HL-60 (cell line): Measurements from ENCODE around the gene IVD.

Source experiments
- DNase-seq, 2 experiments: peaks; one replicate each; pipeline ENCODE4 v3.0.0-alpha.2; 2010 to 2020; ENCODE audit warnings: low read depth in 1 of 2, low spot score in 1 of 2
- H3K27ac ChIP-seq: fragments of 250-450 bp; sonication (Bioruptor Pico); replicated peaks from 2 replicates; pipeline ENCODE4 v1.5.1; 2020; ENCODE audit warnings: mild to moderate bottlenecking, moderate library complexity
- H3K27me3 ChIP-seq: fragments of 250-450 bp; sonication (Bioruptor Pico); 2 replicates; pipeline ENCODE4 v1.5.1; 2021; ENCODE audit warnings: mild to moderate bottlenecking, moderate library complexity; ENCODE audit not compliant: insufficient read depth, poor library complexity, severe bottlenecking
- H3K4me3 ChIP-seq: replicated peaks from 2 replicates; pipeline ENCODE4 v1.5.1; 2011; ENCODE audit warnings: mild to moderate bottlenecking, control low read depth, low read length; ENCODE audit not compliant: insufficient read depth
- CTCF ChIP-seq: IDR thresholded peaks from one replicate; pipeline ENCODE4 v1.5.1; 2011; ENCODE audit warnings: low read length, control low read depth, inconsistent platforms; ENCODE audit not compliant: insufficient read depth
- GABPA ChIP-seq: IDR thresholded peaks from 2 replicates; pipeline ENCODE4 v1.6.1; 2012; ENCODE audit warnings: low read depth
- POLR2AphosphoS5 ChIP-seq: IDR thresholded peaks from 2 replicates; pipeline ENCODE4 v1.6.1; 2012; ENCODE audit warnings: low read depth
- REST ChIP-seq: IDR thresholded peaks from 2 replicates; pipeline ENCODE4 v1.6.1; 2012; ENCODE audit warnings: low read depth; ENCODE audit not compliant: insufficient replicate concordance
- SPI1 ChIP-seq: IDR thresholded peaks from 2 replicates; pipeline ENCODE4 v1.6.1; 2012; ENCODE audit warnings: low read depth, mild to moderate bottlenecking, borderline replicate concordance

The IVD gene

GRCh38 chr15:40361640-40362039 lies 44.0 kb upstream of the IVD start:
- no peaks in the 10 kb centered on the region for H3K27me3 ChIP-seq
- H3K27ac ChIP-seq: no peak overlapping the region
- DNase-seq: no peak
- no peak for TF ChIP-seq GABPA
- TF ChIP-seq CTCF: no peak
- no peak for TF ChIP-seq SPI1
- no peak for TF ChIP-seq REST
- TF ChIP-seq POLR2AphosphoS5: no peak
- H3K4me3 ChIP-seq: no peak overlapping the region

- TF ChIP-seq REST: no peak
- TF ChIP-seq GABPA: no peak
- TF ChIP-seq POLR2AphosphoS5: no peak
- no peak for TF ChIP-seq SPI1
- no peak for TF ChIP-seq CTCF
- no peak overlapping the region for H3K4me3 ChIP-seq
- H3K27me3 ChIP-seq: no peaks in the 10 kb centered on the region
- DNase-seq: no peak
- H3K27ac ChIP-seq: no peak overlapping the region
Measured at GRCh38 chr15:40363611-40364010, 42.0 kb upstream of the IVD start.

GRCh38 chr15:40364251-40364650 lies 41.3 kb upstream of the IVD start:
- no peaks in the 10 kb centered on the region for H3K27me3 ChIP-seq
- DNase-seq: no peak
- H3K27ac ChIP-seq: no peak overlapping the region
- TF ChIP-seq POLR2AphosphoS5 (no peak), SPI1 (no peak), REST (no peak), GABPA (no peak), CTCF (no peak)
- H3K4me3 ChIP-seq: no peak overlapping the region
